NT2/D1 (cell line): Measurements from ENCODE around the gene ZFY.
"Not testable (repeated sequence)": the region's sequence is repeated elsewhere in the genome, so short reads cannot be mapped to it uniquely, and the experiment has no call there.

Source experiments
- DNase-seq: peaks from one replicate; pipeline ENCODE4 v3.0.0-alpha.2; 2011; ENCODE audit warnings: low read depth, low spot score
- H3K27me3 ChIP-seq: 2 replicates; pipeline ENCODE4 v1.6.0; 2011; ENCODE audit warnings: mild to moderate bottlenecking; ENCODE audit not compliant: insufficient read length, insufficient read depth
- H3K36me3 ChIP-seq: 2 replicates; pipeline ENCODE4 v1.6.1; 2011; ENCODE audit warnings: mild to moderate bottlenecking, low read length, mixed read lengths; ENCODE audit not compliant: insufficient read depth, insufficient read length
- H3K4me1 ChIP-seq: 2 replicates; pipeline ENCODE4 v1.5.1; 2011; ENCODE audit not compliant: insufficient read depth, insufficient read length
- H3K4me3 ChIP-seq: 2 replicates; pipeline ENCODE4 v1.5.1; 2011; ENCODE audit warnings: low read depth; ENCODE audit not compliant: insufficient read length
- H3K9ac ChIP-seq: 2 replicates; pipeline ENCODE4 v1.6.0; 2011; ENCODE audit warnings: low read depth; ENCODE audit not compliant: insufficient read length
- H3K9me3 ChIP-seq: 2 replicates; pipeline ENCODE4 v1.5.1; 2011; ENCODE audit warnings: mild to moderate bottlenecking, low read length; ENCODE audit not compliant: insufficient read depth
- SUZ12 ChIP-seq: IDR thresholded peaks from 2 replicates; pipeline ENCODE4 v1.6.1; 2011; ENCODE audit not compliant: insufficient read length, insufficient read depth; ENCODE audit errors: extremely low read depth
- YY1 ChIP-seq: IDR thresholded peaks from 2 replicates; pipeline ENCODE4 v1.6.1; 2011; ENCODE audit not compliant: insufficient read length, insufficient read depth
- ZNF274 ChIP-seq: IDR thresholded peaks from 2 replicates; pipeline ENCODE4 v1.6.1; 2011; ENCODE audit warnings: mild to moderate bottlenecking, low read depth, low read length

The ZFY gene

GRCh38 chrY:2973110-2973751 lies 38.0 kb downstream of the ZFY start:
- H3K9ac ChIP-seq, result no peak overlapping the region
- H3K36me3 ChIP-seq, result peaks cover 6% of the 10 kb centered on the region
- no peak for DNase-seq
- no peaks in the 10 kb centered on the region for H3K27me3 ChIP-seq
- no peak overlapping the region for H3K4me3 ChIP-seq
- TF ChIP-seq YY1, result no peak
- no peak for TF ChIP-seq SUZ12
- TF ChIP-seq ZNF274, result no peak
- no peaks in the 10 kb centered on the region for H3K4me1 ChIP-seq
- H3K9me3 ChIP-seq, result no peaks in the 10 kb centered on the region

- Histone ChIP-seq H3K27me3 (no peaks in the 10 kb centered on the region), H3K4me1 (no peaks in the 10 kb centered on the region), H3K4me3 (no peak overlapping the region), H3K9ac (no peak overlapping the region), H3K36me3 (peaks cover 12% of the 10 kb centered on the region), H3K9me3 (no peaks in the 10 kb centered on the region)
- DNase-seq, result no peak
- TF ChIP-seq ZNF274, result no peak
- no peak for TF ChIP-seq SUZ12
- no peak for TF ChIP-seq YY1
Measured at GRCh38 chrY:2979283-2979682, 44.1 kb downstream of the ZFY start.

- Histone ChIP-seq H3K36me3 (no peaks in the 10 kb centered on the region), H3K9me3 (no peaks in the 10 kb centered on the region), H3K9ac (no peak overlapping the region), H3K27me3 (no peaks in the 10 kb centered on the region), H3K4me3 (no peak overlapping the region), H3K4me1 (no peaks in the 10 kb centered on the region)
- TF ChIP-seq YY1, result no peak
- no peak for TF ChIP-seq ZNF274
- no peak for TF ChIP-seq SUZ12
- DNase-seq, result no peak
Measured at GRCh38 chrY:2984491-2984890, 49.3 kb downstream of the ZFY start.

GRCh38 chrY:2987178-2987577 lies 52.0 kb downstream of the ZFY start:
- not testable (repeated sequence) for H3K4me1 ChIP-seq, H3K9ac ChIP-seq, DNase-seq, H3K27me3 ChIP-seq, H3K4me3 ChIP-seq, H3K9me3 ChIP-seq, H3K36me3 ChIP-seq

GRCh38 chrY:2997369-2997768 lies 62.2 kb downstream of the ZFY start:
- H3K9ac ChIP-seq, H3K4me1 ChIP-seq, H3K27me3 ChIP-seq, H3K9me3 ChIP-seq, H3K36me3 ChIP-seq, H3K4me3 ChIP-seq, DNase-seq: not testable (repeated sequence)

- Histone ChIP-seq H3K27me3 (no peaks in the 10 kb centered on the region), H3K9ac (no peak overlapping the region), H3K4me3 (no peak overlapping the region), H3K4me1 (no peaks in the 10 kb centered on the region), H3K9me3 (no peaks in the 10 kb centered on the region), H3K36me3 (no peaks in the 10 kb centered on the region)
- no peak for DNase-seq
- no peak for TF ChIP-seq YY1
- TF ChIP-seq SUZ12, result no peak
- no peak for TF ChIP-seq ZNF274
Measured at GRCh38 chrY:3002190-3002589, 67.0 kb downstream of the ZFY start.

GRCh38 chrY:3002680-3003515 lies 67.7 kb downstream of the ZFY start:
- Histone ChIP-seq H3K9me3 (no peaks in the 10 kb centered on the region), H3K4me3 (no peak overlapping the region), H3K4me1 (no peaks in the 10 kb centered on the region), H3K36me3 (no peaks in the 10 kb centered on the region), H3K27me3 (no peaks in the 10 kb centered on the region), H3K9ac (no peak overlapping the region)
- TF ChIP-seq YY1 (no peak), SUZ12 (no peak)
- DNase-seq, result no peak

- TF ChIP-seq SUZ12 (no peak), YY1 (no peak), ZNF274 (no peak)
- Histone ChIP-seq H3K9me3 (no peaks in the 10 kb centered on the region), H3K36me3 (no peaks in the 10 kb centered on the region), H3K4me3 (no peak overlapping the region), H3K9ac (no peak overlapping the region), H3K27me3 (no peaks in the 10 kb centered on the region), H3K4me1 (no peaks in the 10 kb centered on the region)
- DNase-seq, result no peak
Measured at GRCh38 chrY:3003516-3003830, 68.3 kb downstream of the ZFY start.
